GM19351 (cell line): Measurements from ENCODE around the gene TNNC1.

Experiments
- ATAC-seq: cut with Tn5 transposase; IDR thresholded peaks from one replicate; pipeline ENCODE4 v1.9.1; 2021; ENCODE audit warnings: mild to moderate bottlenecking, moderate library complexity; ENCODE audit not compliant: unreplicated experiment

The TNNC1 gene

GRCh38 chr3:52402101-52402521, 51.7 kb downstream of the TNNC1 start:
- no peak for ATAC-seq

DNA sequence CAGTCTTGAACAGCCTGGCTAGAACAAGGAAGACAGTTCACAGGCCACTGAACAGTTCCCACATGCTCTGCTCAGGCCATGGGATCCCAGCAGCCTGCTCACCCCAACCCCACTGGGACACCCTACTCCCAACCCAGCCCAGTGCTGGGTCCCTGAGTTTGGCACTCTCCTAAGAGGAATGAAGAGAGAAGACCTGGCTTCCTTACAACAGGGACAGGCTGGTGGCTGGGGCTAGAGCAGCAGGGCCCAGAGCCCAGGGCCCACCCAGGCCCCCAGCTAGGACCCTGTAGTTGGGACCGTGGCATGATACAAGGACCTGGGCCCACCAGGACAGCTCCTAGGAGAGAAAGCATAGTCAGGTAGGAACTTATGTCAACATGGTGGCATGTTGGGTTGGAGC, 52.3 kb downstream of the TNNC1 start:
- no peak for ATAC-seq
